Neural cell (in vitro differentiated cells): ENCODE results near the gene ZNF521.

Experiments used
- CTCF ChIP-seq: fragments of 450-650 bp; IDR thresholded peaks from 2 replicates; pipeline ENCODE4 v1.5.1; 2014; ENCODE audit warnings: antibody characterized with exemption, mild to moderate bottlenecking, moderate library complexity; ENCODE audit not compliant: poor library complexity, severe bottlenecking
- EP300 ChIP-seq: fragments of 450-650 bp; conservative IDR thresholded peaks from 2 replicates; pipeline ENCODE4 v1.6.1; 2014; ENCODE audit warnings: antibody characterized with exemption, mild to moderate bottlenecking, moderate library complexity; ENCODE audit not compliant: poor library complexity, severe bottlenecking
- POLR2AphosphoS5 ChIP-seq: IDR thresholded peaks from 2 replicates; pipeline ENCODE4 v1.6.1; 2012
- REST ChIP-seq: IDR thresholded peaks from 2 replicates; pipeline ENCODE4 v1.6.1; 2012; ENCODE audit warnings: borderline replicate concordance

GRCh38 chr18:25348386-25349130 is 3.4 kb downstream of the ZNF521 start:
- TF ChIP-seq CTCF (no peak), REST (no peak), POLR2AphosphoS5 (no peak), EP300 (no peak)
